HepG2 (cell line): ENCODE data around the gene ITPK1. TPM values are rescaled to one million over a fixed set of nuclear protein-coding genes. Genes with fewer than 3 reads are reported as not detected.
A peak's percentile ranks its signal among the peaks of the same experiment; 100 is the strongest.

ENCODE experiments used
- CBFB ChIP-seq: sonication (generic); formaldehyde crosslinking; IDR thresholded peaks from 2 replicates; pipeline ENCODE4 v1.4.0; 2020; ENCODE audit warnings: missing genetic modification reagents
- E2F2 ChIP-seq: sonication (generic); formaldehyde crosslinking; IDR thresholded peaks from 2 replicates; pipeline ENCODE4 v1.4.0; 2020; ENCODE audit warnings: missing genetic modification reagents, borderline replicate concordance
- HIVEP1 ChIP-seq: sonication (generic); formaldehyde crosslinking; IDR thresholded peaks from 2 replicates; pipeline ENCODE4 v1.4.0; 2020; ENCODE audit warnings: mild to moderate bottlenecking, missing genetic modification reagents
- LRRFIP1 ChIP-seq: sonication (generic); formaldehyde crosslinking; conservative IDR thresholded peaks from 2 replicates; pipeline ENCODE4 v1.4.0; 2020; ENCODE audit warnings: missing genetic modification reagents
- MAFF ChIP-seq: IDR thresholded peaks from 2 replicates; pipeline ENCODE4 v1.6.1; 2011; ENCODE audit warnings: low read depth, low read length, improper control_type of control experiment
- PAXIP1 ChIP-seq: sonication (generic); formaldehyde crosslinking; conservative IDR thresholded peaks from 2 replicates; pipeline ENCODE4 v1.4.0; 2020; ENCODE audit warnings: mild to moderate bottlenecking, missing genetic modification reagents, moderate library complexity
- PRDM10 ChIP-seq: sonication (generic); formaldehyde crosslinking; IDR thresholded peaks from 2 replicates; pipeline ENCODE4 v1.4.0; 2020; ENCODE audit warnings: low read depth, missing genetic modification reagents
- SNAPC2 ChIP-seq: sonication (generic); formaldehyde crosslinking; IDR thresholded peaks from 2 replicates; pipeline ENCODE4 v1.8.1; 2022; ENCODE audit warnings: mild to moderate bottlenecking, missing genetic modification reagents
- ZHX1 ChIP-seq: sonication (generic); formaldehyde crosslinking; IDR thresholded peaks from 2 replicates; pipeline ENCODE4 v1.8.1; 2022; ENCODE audit warnings: low read depth, mild to moderate bottlenecking, missing genetic modification reagents
- ZKSCAN8 ChIP-seq: IDR thresholded peaks from 2 replicates; pipeline ENCODE4 v1.6.1; 2016; ENCODE audit warnings: borderline replicate concordance, missing genetic modification reagents, missing compliant biosample characterization
- polyA plus RNA-seq, 8 experiments: library from polyadenylated mRNA; depleted of rRNA in 3 of 8; stranded (reverse) in 7 of 8; unstranded in 1 of 8; fragments of >200 nt; fragmentation: Illumina TruSeq in 4 of 8; extraction: Trizol in 4 of 8; gene quantifications; 2 replicates each; pipeline versions ENCODE4 v1.2.1 to v1.2.3, GENCODE V29; 2011 to 2016; ENCODE audit warnings: low read depth in 4 of 8, missing spikeins in 1 of 8, mixed read lengths in 1 of 8; ENCODE audit not compliant: insufficient read depth in 1 of 8
- total RNA-seq, 5 experiments: library from RNA; depleted of rRNA; stranded (reverse); fragments of >200 nt; fragmentation: Illumina TruSeq; extraction: Trizol; gene quantifications; 2 replicates each; pipeline ENCODE4 v1.2.3, GENCODE V29; 2016; ENCODE audit warnings: low read depth in 1 of 5
- TF ChIP-seq, protein P1 (sequence below): sonication (generic); formaldehyde crosslinking; IDR thresholded peaks from 2 replicates; pipeline ENCODE4 v1.4.0; 2020; ENCODE audit warnings: mild to moderate bottlenecking, missing genetic modification reagents, borderline replicate concordance

Gene ITPK1
- total and polyA plus RNA-seq, 2 of the 13 experiments (the other 11 are each of a cell fraction or from before 2014, with no cell fraction given): 20.5 to 47.5 TPM

- TF ChIP-seq, protein P1, sequence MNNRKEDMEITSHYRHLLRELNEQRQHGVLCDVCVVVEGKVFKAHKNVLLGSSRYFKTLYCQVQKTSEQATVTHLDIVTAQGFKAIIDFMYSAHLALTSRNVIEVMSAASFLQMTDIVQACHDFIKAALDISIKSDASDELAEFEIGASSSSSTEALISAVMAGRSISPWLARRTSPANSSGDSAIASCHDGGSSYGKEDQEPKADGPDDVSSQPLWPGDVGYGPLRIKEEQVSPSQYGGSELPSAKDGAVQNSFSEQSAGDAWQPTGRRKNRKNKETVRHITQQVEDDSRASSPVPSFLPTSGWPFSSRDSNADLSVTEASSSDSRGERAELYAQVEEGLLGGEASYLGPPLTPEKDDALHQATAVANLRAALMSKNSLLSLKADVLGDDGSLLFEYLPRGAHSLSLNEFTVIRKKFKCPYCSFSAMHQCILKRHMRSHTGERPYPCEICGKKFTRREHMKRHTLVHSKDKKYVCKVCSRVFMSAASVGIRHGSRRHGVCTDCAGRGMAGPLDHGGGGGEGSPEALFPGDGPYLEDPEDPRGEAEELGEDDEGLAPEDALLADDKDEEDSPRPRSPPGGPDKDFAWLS (CRISPR knock-in tag): no peak
- peak; percentile 30; the same call in 1 of the 2 replicates for TF ChIP-seq PRDM10 (CRISPR knock-in tag)
- peak; percentile 90 for TF ChIP-seq PAXIP1 (CRISPR knock-in tag)
- TF ChIP-seq LRRFIP1 (CRISPR knock-in tag): no peak
- no peak for TF ChIP-seq ZHX1 (CRISPR knock-in tag)
- peak; percentile 76; the same call in 1 of the 2 replicates for TF ChIP-seq CBFB (CRISPR knock-in tag)
- peak; percentile 43; the same call in 1 of the 2 replicates for TF ChIP-seq E2F2 (CRISPR knock-in tag)
- TF ChIP-seq ZKSCAN8 (CRISPR knock-in tag): 0 out of 2 replicates have a peak, but pooled peaks have one; percentile 28
- no peak for TF ChIP-seq MAFF
- TF ChIP-seq SNAPC2 (CRISPR knock-in tag): 0 out of 2 replicates have a peak, but pooled peaks have one; percentile 31
- peak; percentile 68 for TF ChIP-seq HIVEP1
Observed at GRCh38 chr14:93035917-93036651, 79.6 kb downstream of the ITPK1 start (continued).
